GM12874 (cell line): ENCODE results near the gene GRAMD1B.
A peak's percentile ranks its signal among the peaks of the same experiment; 100 is the strongest.

Experiments used
- TF ChIP-seq, protein P1 (sequence below): IDR thresholded peaks from 2 replicates; pipeline ENCODE4 v1.5.1; 2011; ENCODE audit warnings: low read depth, mild to moderate bottlenecking, control low read depth, low read length, moderate library complexity; ENCODE audit not compliant: insufficient read depth

The GRAMD1B gene

DNA sequence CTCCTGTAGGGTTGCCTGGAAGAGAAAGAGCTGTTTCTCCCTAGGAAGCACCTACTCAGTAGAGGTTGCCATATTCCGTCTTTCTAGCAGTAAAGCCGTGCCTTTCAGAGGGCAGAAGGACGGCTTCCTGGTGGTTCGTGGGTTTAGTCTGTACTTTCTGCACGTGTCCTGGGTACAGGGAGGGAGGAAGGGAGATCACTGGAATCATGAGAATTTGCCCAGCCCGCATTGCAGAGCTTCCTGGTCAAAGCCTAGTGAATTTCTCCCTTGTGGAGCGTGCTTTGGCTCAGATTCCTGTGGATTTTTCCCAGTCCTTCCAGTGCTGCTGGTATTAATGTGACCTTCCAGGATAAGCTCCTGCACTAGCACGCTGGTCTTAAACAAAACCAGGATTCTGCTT lies 44.9 kb downstream of the GRAMD1B start:
- TF ChIP-seq, protein P1, sequence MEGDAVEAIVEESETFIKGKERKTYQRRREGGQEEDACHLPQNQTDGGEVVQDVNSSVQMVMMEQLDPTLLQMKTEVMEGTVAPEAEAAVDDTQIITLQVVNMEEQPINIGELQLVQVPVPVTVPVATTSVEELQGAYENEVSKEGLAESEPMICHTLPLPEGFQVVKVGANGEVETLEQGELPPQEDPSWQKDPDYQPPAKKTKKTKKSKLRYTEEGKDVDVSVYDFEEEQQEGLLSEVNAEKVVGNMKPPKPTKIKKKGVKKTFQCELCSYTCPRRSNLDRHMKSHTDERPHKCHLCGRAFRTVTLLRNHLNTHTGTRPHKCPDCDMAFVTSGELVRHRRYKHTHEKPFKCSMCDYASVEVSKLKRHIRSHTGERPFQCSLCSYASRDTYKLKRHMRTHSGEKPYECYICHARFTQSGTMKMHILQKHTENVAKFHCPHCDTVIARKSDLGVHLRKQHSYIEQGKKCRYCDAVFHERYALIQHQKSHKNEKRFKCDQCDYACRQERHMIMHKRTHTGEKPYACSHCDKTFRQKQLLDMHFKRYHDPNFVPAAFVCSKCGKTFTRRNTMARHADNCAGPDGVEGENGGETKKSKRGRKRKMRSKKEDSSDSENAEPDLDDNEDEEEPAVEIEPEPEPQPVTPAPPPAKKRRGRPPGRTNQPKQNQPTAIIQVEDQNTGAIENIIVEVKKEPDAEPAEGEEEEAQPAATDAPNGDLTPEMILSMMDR: no peak

DNA sequence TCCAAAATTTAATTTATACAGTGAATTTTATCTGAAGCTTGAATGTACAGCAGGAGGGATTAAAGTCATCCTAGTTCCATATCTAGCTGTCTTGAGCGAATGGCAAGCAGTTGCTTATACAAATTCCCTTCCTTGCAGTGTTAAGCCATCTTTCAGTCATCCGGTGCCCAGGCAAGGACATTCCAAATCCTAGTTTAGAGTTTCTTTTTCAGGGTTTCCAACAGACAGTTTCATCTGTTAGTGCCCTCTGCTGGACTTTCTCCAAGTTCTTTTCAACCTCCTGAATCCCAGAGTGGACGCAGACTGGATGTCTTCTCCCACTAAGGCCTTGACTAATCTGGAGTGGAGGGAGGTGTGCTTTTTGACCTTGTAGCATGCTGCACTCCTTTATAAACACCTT lies 45.4 kb downstream of the GRAMD1B start:
- TF ChIP-seq, protein P1: no peak

DNA sequence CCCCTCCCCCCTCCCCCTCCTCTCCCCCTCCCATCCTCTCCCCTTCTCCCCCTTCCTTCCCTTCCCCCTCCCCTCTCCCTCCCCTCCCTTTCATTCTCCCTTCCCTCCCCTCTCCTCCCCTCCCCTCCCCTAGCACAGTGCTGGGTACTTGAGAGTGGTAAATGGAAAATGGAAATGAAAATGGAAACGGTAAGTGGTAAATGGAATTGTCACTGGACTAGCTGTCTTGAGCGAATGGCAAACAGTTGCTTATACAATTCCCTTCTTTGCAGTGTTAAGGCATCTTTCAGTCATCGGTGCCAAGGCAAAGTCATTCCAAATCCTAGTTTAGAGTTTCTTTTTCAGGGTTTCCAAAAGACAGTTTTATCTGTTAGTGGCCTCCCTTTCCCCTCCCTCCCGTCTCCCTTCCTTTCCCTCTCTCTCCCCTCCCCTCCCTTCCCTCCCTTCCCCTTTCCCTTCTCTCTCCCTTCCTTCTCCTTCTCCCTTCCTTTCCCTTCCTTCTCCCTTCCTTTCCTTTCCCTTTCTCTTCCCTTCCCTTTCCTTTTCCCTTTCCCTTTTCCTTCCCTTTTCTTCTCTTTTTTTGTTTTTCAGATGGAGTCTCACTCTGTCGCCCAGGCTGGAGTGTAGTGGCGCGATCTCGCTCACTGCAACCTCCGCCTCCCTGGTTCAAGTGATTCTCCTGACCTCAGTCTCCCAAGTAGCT lies 47.3 kb downstream of the GRAMD1B start:
- TF ChIP-seq, protein P1: no peak

DNA sequence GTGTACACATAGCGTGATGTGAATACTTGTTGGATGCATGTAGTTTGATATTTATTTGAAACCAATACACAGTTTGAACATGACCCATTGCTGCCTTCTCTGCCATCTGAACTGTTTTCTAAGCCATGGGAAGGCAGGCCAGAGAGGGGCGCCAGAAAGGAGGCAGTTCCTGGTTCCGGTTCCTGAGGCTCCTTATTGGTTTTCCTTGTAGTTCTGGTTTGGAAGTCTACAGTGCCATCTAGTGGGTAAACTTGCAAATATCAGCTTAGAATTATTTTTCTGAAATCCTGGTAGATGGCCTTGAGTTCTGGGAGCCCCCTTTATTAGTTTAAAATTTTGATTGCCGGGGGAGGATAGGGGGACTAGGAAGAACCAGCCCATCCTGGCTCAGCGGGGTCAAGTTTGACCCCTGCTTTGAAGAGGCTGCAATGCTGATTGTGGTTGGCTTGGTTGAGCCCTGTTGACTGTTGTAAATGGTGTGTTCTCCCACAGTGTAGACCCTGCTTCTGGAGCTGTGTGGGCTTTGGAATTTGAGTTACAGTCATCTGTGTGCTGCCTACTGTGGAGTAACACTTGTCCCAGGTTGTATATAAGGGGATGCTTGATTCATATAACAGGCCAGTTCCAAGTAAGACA lies 48.4 kb downstream of the GRAMD1B start:
- TF ChIP-seq, protein P1: peak; percentile 60

DNA sequence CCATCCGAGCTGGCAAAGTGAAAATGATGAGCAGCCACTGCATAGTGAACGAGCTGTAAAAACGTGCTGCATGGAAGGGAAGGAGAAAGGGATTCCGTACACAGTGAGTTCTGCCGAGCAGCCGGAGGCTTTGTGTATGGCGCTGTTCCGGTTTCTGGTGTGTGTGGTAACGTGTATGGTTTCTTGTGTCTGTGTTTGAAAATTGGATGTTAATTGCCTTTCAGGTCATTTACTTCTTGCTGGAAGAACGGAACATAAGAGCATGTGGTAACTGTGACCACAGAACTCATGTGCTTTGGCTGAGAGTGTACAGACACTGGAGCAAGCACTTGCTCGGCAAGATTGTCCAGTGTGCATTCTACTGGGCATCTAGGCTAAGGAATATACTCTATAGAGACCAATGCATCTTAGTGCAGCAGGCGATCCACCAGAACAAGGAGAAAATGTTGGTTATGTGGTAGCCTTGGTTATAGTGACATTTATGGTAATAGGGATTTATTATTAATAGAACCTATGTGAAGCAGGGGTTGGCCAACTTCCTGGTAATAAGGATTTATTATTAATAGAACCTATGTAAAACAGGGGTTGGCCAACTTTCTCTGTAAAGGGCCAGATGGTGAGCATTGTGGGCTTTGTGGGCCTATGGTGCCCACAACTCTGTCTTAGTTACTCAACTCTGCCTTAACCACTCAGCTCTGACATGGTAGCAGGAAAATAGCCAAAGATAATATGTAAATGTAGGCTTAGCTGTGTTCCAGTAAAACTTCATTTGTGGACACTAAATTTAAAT lies 49.2 kb downstream of the GRAMD1B start:
- TF ChIP-seq, protein P1: 0 out of 2 replicates have a peak, but pooled peaks have one; percentile 2

DNA sequence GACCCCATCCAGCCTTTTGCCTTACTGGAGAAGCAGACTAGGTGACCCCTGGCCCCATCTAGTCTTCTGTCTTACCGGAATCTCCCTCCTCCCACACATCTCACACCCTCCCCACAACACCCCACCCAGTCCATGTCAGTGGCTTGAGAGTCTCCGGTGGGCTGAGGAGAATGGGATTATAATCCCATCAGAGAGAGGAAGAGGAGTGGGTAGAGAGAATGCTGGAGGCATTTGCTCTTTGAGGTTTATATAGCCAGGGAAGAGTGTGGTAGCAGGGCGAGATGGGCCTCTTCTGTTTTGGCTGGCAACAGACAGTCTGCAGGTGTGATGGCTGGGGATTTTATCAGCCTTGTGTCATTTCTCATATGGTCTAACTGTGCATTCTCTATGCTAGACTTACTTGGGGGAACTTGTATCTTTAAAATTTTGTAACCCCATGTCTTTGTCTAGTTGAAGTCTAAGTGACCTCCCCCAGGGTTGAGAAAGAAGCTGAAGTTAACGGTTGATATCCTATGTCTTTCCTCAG lies 50.3 kb downstream of the GRAMD1B start:
- TF ChIP-seq, protein P1: no peak

DNA sequence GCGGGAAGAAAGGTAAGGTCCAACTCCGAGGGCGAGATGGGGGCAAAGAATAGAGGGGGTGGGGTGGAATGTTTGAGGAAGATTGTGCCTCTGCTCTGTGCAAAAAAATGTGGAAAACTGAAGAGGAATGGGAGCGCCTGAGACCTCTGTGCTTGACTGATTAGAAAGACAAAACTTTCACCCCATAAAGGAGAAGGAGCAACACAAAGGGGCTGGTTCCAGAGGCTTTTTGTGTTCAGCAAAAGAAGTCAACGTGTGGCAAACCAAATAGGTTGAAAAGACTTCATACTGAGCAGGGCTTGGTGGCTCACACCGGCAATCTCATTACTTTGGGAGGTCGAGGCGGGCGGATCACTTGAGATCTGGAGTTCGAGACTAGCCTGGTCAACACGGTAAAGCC lies 50.8 kb downstream of the GRAMD1B start:
- TF ChIP-seq, protein P1: no peak
